HG03097 (cell line): ENCODE data around the gene PDLIM7.

Experiments used
- ATAC-seq: cut with Tn5 transposase; IDR thresholded peaks from one replicate; pipeline ENCODE4 v1.9.1; 2021; ENCODE audit not compliant: unreplicated experiment, low FRiP score

The PDLIM7 gene

GRCh38 chr5:177476531-177477233, 20.7 kb downstream of the PDLIM7 start:
- no peak for ATAC-seq

GRCh38 chr5:177475563-177476427, 21.6 kb downstream of the PDLIM7 start:
- ATAC-seq, result no peak

- ATAC-seq, result no peak
Measured at GRCh38 chr5:177474846-177475562, 22.4 kb downstream of the PDLIM7 start.

- ATAC-seq, result no peak
Measured at GRCh38 chr5:177474002-177474476, 23.4 kb downstream of the PDLIM7 start.

GRCh38 chr5:177473443-177474001, 23.9 kb downstream of the PDLIM7 start, which contains the start of gene DBN1:
DBN1 (minus strand) TSS chr5:177473634; CDS start chr5:177473521, 113 bp downstream.
- ATAC-seq, result no peak

GRCh38 chr5:177472460-177473442, 24.7 kb downstream of the PDLIM7 start:
- ATAC-seq, result no peak

GRCh38 chr5:177471610-177472356, 25.6 kb downstream of the PDLIM7 start:
- no peak for ATAC-seq

- ATAC-seq, result no peak
Measured at GRCh38 chr5:177470759-177471536, 26.5 kb downstream of the PDLIM7 start.

GRCh38 chr5:177469750-177470525, 27.5 kb downstream of the PDLIM7 start:
- ATAC-seq, result no peak

- ATAC-seq, result no peak
Measured at GRCh38 chr5:177468685-177469628, 28.4 kb downstream of the PDLIM7 start.

GRCh38 chr5:177468329-177468684, 29.1 kb downstream of the PDLIM7 start:
- ATAC-seq, result no peak

- no peak for ATAC-seq
Measured at GRCh38 chr5:177467436-177467835, 30.0 kb downstream of the PDLIM7 start.

GRCh38 chr5:177466861-177467260, 30.5 kb downstream of the PDLIM7 start:
- ATAC-seq, result no peak

- ATAC-seq, result no peak
Measured at GRCh38 chr5:177465044-177465443, 32.4 kb downstream of the PDLIM7 start.

- no peak for ATAC-seq
Measured at GRCh38 chr5:177462021-177462670, 35.3 kb downstream of the PDLIM7 start.
